OCI-LY3 (cell line): ENCODE results near the gene TMEM91.

ENCODE experiments used
- EZH2phosphoT487 ChIP-seq: fragments of 200-600 bp; shearing (Covaris generic); IDR thresholded peaks from 2 replicates; pipeline ENCODE4 v1.6.1; 2018; ENCODE audit warnings: antibody characterized with exemption, mixed run types, low read depth
- TF ChIP-seq, protein P1 (sequence below): fragments of 200-600, 300-600 bp; sonication (generic); IDR thresholded peaks from 2 replicates; pipeline ENCODE4 v1.5.1; 2014; ENCODE audit warnings: antibody characterized with exemption, low read length, low read depth

DNA sequence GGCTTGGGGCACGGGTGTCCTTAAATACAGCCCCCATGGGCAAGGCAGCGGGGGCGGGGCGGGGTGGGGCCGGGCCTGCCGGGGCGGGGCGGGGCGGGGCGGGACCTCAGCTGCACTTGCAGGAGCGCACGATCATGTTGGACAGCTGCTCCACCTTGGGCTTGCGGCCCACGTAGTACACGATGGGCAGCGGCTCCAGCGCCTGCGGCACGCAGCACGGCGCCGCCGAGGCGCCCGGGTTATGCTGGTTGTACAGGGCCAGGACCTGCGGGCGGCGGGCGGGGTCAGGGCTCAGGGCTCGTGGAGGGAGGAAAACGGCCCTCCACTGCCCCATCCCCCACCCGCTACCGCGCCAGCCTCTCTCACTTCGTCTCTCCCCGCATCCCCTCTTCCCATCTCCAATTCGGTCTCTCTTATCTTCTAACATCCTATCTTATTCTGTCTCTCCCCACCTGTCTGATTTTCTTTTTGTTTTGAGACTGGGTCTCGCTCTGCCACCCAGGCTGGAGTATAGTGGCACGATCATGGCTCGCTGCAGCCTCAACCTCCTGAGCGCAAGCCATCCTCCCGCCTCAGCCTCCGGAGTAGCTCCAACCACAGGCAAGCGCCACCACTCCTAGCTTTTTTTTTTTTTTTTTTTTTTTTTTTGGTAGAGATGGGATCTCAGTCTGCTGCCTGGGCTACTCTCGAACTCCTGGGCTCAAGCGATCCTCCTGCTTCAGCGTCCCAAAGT, 45.2 kb upstream of the TMEM91 start:
- TF ChIP-seq, protein P1, sequence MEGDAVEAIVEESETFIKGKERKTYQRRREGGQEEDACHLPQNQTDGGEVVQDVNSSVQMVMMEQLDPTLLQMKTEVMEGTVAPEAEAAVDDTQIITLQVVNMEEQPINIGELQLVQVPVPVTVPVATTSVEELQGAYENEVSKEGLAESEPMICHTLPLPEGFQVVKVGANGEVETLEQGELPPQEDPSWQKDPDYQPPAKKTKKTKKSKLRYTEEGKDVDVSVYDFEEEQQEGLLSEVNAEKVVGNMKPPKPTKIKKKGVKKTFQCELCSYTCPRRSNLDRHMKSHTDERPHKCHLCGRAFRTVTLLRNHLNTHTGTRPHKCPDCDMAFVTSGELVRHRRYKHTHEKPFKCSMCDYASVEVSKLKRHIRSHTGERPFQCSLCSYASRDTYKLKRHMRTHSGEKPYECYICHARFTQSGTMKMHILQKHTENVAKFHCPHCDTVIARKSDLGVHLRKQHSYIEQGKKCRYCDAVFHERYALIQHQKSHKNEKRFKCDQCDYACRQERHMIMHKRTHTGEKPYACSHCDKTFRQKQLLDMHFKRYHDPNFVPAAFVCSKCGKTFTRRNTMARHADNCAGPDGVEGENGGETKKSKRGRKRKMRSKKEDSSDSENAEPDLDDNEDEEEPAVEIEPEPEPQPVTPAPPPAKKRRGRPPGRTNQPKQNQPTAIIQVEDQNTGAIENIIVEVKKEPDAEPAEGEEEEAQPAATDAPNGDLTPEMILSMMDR = no peak
- no peak for TF ChIP-seq EZH2phosphoT487
